Left ventricle myocardium superior (tissue), 1 donor: ENCODE measurements around the gene FRMD4A. TPM values are rescaled to one million over a fixed set of nuclear protein-coding genes. Genes with fewer than 3 reads are reported as not detected.
"Not testable (repeated sequence)": the region's sequence is repeated elsewhere in the genome, so short reads cannot be mapped to it uniquely, and the experiment has no call there.

Source experiments
- ATAC-seq: fragments of 200-7000 bp; cut with Tn5 transposase; one replicate; pipeline ENCODE4 v1.9.1; 2020; ENCODE audit warnings: mild to moderate bottlenecking, moderate library complexity
- DNase-seq: peaks from one replicate; pipeline ENCODE4 v3.0.0-alpha.2; 2020
- intact Hi-C: fragments of 100-400 bp; cut with micrococcal nuclease; formaldehyde crosslinking; loops from one replicate; pipeline ENCODE4 v1.11.0; 2022
- total RNA-seq: library from RNA; stranded (reverse); fragmentation: NEBNext Ultra II Directional; extraction: Animal tissue kit (Norgen Biotek cat#: 25700); gene quantifications from one replicate; pipeline ENCODE4 v1.2.1, GENCODE V29; 2021
- donor health status: DM: no; HTN: yes; CAD: no; lungs with severe emphysema.

Gene FRMD4A
- total RNA-seq, 1 donor from 2014 or later: 43.3 TPM

DNA sequence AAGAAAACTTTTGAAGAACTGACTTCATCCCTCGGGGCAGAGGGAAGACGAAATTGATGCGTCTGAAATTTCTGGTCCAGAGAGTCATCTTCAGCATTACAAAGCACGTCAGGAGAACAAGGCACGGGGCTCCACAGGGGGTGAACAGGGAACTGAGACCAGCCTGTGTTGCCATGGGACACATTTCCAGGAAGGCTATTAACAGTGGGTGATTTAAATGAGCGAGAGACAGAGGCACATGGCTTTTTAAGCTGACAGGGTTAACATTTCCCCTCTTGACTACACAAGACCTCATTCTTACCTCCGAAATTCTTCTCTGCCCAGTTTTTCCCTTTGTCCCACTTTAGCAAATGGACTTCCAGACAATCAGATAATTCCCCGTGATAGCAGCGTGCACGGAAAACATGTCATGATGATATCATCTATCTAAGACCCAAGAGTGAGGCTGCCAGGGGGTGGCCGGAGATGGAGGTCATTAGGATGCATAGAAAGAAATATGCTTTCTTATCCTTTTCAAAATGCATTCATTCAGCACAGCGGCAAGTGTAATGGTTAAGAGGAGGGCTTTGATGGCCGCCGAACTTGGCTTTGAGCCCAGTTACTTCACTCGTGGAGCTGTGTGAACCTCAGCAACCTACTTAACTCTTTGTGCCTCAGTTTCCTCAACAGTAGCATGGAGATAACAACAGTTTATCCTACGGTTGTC, 496.0 kb downstream of the FRMD4A start:
- intact Hi-C loops: no loop called here
- DNase-seq (no peak), ATAC-seq (peak; percentile 13)

DNA sequence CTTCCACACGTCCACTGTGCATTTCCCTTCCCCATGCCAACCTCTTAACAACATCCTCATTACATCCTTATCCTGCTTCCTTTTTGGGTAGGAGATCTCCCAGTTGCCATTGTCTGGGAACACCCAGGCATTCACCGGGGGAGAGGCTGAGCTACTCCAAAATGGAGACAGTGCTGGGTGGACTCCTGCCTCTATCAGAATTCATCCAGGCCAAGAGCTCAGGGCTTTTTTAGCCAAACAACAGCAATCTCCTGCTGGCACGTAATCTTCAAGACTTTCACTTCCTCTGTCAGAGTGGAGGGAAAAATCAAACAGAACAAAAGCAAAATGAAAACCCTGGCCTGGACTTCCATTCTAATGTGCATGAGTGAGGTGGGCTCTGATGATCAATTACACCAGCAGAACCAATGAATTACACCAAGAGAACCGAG, 499.0 kb downstream of the FRMD4A start:
- DNase-seq: no peak
- intact Hi-C loops: no loop called here
- ATAC-seq: peak; percentile 47

DNA sequence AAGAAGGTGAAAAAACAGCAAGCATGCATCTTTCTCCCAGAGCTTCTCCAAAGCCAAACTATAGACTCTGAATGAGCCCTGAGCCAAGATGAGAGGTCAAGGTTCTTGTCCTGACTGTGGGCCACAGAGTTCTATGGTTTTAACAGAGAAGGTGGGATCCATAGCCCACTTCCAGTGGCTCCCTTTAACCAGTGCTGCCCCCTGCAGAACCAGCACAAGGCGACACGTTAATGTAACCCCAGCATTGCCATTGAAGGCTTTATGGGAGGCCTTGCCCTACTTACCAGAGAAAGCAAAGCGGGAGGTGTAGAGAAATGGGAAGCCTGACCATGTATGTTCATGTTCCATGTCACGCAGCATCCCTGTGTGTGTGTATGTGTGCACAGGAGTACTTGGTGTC, 500.3 kb downstream of the FRMD4A start:
- intact Hi-C loops: no loop called here
- ATAC-seq (no peak), DNase-seq (no peak)

DNA sequence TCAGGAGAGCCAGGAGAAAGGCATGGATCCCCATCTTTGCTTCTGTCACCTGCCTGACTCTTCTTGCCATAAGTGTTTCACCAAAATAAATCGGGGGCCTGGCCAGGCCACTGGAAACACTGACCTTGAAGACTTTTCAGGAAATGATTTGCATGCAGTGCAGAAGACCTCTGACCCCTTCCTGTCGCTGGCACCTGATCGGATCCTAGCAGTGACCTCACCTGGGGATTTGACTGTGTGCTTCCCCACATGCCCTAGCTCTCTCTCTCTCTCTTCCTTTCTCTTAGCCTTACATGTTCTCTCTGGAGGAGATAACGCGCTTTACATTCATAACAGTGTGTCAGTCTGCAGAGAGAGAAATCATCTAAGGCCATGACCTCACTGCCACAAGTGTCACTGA, 500.9 kb downstream of the FRMD4A start:
- intact Hi-C loops: no loop called here
- no peak for DNase-seq
- no peak for ATAC-seq

DNA sequence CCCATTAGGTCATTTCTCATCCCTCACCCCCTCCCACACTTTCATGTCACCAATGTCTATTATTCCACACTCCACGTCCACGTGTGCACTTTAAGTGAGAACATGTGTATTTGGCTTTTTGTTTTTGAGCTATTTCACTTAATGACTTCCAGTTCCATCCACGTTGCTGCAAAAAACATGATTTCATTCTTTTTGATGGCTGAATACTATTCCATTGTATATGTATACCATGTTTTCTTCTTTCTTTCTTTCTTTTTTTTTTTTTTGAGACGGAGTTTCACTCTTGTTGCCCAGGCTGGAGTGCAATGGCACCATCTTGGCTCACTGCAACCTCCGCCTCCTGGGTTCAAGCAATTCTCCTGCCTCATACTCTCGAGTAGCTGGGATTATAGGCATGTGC, 502.4 kb downstream of the FRMD4A start:
- intact Hi-C loops, ATAC-seq, DNase-seq: not testable (repeated sequence)

DNA sequence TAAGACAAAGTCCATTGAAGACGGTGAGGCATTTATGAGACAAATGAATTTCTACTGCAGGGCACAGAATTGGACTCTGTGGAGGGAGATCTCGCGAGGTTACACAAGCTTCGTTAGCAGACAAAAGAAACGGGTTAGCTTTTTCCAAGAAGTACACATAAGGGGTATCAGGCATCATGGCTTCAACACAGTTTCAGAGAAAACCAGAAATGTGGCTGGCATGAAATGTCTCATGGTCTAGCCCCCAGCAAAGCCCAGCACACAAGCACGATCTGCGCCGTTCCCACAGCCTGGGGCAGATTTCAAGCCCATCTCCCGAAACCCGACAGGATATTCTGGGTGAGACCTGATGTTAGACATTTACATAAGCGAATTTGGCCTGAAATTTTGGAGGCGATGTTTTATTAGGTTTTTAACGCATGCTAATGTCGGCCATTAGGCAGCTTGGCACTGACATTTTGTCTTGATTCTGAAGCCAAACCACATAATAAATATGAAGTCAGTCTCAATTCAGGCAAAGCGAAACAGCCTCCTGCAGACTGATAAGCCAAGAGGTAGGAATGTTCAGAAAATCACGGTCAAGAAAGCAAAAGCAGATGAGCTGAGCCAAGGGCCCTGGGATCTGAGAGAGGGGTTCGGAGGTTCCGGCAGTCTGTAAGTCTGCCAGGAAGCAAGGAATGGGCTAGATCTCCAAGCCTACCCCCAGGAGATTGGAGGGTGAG, 503.5 kb downstream of the FRMD4A start:
- ATAC-seq: no peak

DNA sequence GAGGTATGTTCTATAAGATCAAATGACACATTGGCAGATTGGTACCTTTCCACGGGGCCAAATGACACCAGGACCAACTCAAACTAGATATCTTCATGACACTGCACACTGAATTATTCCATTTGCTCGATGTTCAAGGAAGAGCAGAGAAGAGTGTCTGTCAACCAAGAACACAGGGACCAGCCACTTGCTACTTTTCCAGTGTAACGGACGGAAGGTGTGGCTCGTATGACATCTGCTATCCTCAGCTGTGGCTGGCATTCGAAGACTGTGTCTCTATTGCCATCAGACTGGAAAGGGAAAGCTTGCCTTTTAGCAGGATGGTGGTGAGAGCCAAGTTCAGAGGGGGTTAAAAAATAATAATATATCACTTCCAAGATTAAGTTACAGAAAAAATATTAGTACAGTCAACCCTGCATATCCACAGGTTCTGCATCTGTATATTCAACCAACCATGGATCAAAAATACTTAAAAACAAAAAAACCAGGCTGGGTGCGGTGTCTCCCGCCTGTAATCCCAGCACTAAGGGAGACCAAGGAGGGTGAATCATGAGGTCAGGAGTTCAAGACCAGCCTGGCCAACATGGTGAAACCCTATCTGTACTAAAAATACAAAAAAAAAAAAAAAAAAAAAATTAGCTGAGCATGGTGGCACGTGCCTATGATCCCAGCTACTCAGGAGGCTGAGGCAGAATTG, 506.9 kb downstream of the FRMD4A start:
- intact Hi-C loops: no loop called here
- ATAC-seq (no peak), DNase-seq (no peak)

More for the DNA sequence above, 503.5 kb downstream of the FRMD4A start:
- intact Hi-C loops: no loop called here
- no peak for DNase-seq

DNA sequence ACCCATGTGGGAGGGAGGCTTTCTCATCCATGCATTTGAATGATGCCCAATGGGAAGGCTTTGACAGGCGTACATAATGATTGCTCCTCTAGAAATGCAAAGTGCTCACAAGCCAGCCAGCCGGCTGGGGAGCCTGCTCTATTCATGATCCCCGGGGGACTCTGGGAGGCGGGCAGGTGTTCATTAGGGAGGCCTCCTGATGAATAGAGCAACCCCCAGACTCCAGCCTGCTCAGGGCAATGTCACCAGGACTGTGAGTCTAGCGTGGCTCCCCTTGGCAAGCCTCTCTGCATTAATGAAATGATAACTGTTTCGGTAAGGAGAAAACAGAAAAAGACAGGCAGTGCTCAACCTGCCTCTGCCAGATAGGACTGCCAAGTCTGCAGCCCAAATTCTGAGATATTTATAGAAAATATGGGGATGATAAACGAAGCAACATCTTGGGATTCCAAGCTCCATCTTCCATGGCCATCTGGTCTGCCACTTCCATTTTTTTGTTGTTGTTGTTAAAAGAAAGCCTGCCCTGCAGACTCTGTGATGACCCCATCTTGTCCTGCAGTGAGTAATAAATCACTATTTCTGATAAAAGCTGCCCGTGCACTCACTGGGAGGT, 507.5 kb downstream of the FRMD4A start:
- ATAC-seq (no peak), DNase-seq (no peak)
- intact Hi-C loops: no loop called here

DNA sequence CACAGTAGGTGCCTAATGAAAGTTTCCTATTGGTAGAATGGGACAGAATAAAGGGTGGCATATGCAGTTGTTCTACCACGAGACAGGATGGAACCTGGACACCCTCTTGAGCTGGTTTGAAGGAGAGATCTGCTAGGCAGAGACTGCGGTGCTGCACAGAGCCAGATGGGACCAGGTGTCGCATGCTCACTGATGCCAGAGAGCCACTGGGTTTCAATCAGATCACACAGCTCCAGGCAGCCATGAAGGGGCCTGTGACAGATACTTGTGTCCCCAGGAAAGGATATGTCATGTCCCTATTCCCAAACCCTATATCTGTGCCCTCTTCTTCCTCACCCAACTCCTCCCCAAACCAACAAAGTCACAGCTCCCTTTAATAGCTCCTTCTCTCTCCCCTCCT, 508.2 kb downstream of the FRMD4A start:
- no peak for ATAC-seq
- intact Hi-C loops: no loop called here
- DNase-seq: no peak

DNA sequence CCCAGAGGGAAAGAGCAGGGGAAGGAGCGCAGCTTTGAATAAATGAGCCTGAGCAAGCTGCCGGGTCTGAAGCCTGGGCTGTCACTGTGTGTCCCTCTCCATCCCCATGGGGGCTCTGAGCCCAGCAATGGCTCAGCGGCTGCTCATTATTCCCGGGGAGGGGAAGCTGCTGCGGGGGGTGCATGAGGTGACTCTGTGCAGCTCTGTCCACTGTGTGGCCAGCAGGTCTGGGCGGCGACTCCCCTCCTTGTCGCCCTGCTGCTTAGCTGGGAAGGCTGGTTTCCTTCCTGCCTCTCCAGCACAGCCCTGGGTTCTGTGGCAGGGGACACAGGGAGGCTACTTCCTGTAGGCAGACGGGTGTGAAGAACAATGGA, 509.8 kb downstream of the FRMD4A start:
- intact Hi-C loops: no loop called here
- DNase-seq (no peak), ATAC-seq (peak; percentile 72)

DNA sequence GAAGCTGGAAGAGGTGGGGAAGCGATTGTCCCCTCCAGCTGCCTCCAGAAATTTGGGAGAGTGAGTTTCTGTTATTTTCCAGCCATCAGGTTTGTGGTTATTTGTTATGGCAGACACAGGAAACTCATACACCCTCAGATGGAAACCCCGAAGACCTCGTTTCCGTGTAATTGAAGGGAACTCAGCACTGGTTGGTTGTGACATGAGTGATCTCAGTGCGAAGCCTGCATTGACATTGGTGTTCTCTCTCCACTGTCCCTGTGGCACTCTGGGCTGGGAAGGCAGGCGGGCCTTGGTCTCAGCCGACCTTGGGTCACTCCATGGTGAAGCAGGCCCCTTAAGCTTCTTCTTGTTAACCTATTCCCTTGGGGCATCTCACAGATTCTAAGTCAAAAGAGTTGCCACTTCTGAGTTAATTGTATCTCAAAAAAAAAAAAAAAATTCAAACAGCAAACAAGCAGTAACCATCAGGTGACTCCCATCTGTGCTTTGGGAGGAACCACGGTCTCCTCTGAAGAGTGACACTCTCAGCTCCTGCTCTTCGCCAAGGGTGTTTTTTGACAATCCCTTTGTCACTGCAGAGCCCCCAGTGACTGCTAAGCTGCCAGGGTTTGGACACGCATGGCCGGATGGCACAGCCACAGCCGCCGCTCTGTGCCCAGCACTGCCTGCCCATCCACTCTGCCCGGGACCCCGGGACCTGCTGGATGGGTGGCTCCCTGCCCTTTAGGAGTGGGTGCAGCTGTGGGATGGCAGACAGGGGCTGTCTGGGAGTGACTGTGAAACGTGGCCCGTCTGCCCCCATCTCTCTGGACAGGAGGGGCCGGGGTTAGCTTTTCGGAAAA, 510.4 kb downstream of the FRMD4A start:
- ATAC-seq (no peak), DNase-seq (no peak)
- intact Hi-C loops: no loop called here

DNA sequence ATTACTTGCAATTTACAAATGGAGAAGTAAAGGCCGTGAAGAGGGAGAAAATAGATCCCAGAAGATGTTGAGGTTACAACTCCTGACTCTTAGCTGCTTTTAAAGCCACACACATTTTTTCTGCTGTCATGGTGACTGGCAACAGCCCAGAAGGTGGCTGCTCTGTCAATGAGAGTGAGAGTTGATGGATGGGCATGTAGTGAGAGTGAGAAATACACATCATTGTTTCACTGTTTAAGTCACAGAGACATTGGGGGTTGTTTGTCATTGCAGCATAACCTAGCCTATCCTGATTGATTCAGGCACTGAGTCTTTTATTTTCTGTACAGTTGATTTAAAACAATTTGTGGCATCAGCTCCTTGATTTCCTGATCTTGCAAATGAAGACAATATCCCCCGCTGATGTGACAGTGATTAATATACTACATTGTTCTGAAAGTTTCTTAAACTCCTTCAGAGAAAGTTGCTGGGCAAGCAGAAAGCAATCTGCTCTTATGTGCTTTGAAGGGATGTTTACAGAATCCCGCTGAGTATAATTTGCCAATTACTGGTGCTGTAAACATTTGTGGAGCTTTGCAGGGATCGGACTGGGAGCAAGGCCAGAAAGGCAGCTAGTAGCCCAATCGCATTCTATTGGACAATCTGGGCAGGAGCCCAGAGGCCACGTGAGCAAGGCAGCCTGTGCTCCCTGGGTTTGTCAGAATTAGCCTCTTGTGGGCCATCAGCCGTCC, 514.4 kb downstream of the FRMD4A start:
- peak; percentile 91 for ATAC-seq
- DNase-seq: peak; percentile 87
- intact Hi-C loops: no loop called here

DNA sequence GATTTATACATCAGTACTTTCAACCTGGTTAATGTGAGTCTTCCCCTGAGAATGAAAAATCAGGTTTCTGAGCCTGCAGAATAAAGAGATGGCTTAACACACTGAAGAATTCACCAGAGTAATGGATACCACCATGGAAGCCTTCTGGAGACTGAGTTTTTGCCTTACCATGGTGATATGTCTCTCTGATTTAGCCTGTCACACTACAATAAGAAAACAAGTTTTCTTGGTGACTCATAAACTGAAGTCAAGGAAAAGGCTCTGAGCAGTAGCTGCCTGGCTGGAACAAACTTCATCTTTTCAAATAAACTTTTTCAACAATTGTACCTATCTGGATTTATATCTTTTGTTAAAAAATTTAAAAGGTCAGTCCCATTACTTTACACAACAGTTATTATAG, 515.0 kb downstream of the FRMD4A start:
- DNase-seq (no peak), ATAC-seq (no peak)
- intact Hi-C loops: no loop called here

DNA sequence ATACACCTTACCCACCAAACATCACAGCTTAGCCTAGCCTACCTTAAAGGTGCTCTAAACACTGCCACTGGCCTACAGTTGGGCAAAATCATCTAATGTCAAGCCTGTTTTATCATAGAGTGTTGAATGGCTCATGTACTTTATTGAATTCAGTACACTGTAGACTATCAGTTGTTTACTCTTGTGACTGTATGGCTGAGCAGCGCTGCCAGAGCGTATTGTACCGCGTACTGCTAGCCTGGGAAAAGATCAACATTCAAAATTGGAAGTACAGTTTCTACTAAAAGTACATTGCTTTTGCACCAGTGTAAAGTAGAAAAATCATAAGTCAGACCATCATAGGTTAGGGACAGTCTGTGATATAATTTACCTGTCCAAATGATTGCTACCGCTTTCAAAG, 517.2 kb downstream of the FRMD4A start:
- ATAC-seq (no peak), DNase-seq (no peak)
- intact Hi-C loops: no loop called here

DNA sequence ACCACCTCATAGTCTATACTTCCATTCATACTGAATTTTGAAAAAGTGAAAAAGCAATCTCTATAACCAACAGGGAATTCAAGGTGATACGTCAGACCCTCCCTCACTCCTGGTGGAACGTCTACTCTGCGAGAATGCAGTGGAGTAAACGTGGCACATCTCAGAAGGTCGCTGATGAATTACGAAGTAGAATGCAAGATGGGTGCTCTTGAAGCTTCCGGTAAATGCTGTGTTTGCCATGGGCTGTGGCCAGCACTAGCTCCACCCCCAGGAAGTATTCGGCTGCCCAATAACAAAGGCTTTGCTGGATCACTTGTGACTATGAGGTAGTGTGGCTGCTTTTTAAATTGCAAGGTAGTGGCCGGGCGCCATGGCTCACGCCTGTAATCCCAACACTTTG, 517.9 kb downstream of the FRMD4A start:
- intact Hi-C loops: no loop called here
- no peak for DNase-seq
- no peak for ATAC-seq

DNA sequence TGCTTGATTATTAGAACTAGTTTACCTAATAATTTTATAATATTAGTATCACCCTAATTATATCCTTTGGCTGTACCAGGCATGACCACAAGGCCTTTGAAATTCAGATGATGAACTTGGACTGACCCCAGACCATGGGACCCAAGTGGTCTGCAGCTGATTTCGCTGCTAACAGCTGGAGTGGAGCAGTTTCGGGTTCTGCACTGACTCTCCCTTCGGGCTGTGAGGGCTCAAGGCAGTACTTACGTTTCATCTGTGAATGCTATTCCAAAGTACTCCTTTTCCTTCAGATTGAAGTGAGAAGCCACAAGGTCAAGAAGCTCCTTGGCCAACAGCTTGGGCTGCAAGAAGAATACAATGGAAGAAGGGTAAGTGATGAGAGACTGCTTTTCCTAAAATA, 520.2 kb downstream of the FRMD4A start:
- DNase-seq (no peak), ATAC-seq (no peak)
- intact Hi-C loops: no loop called here

DNA sequence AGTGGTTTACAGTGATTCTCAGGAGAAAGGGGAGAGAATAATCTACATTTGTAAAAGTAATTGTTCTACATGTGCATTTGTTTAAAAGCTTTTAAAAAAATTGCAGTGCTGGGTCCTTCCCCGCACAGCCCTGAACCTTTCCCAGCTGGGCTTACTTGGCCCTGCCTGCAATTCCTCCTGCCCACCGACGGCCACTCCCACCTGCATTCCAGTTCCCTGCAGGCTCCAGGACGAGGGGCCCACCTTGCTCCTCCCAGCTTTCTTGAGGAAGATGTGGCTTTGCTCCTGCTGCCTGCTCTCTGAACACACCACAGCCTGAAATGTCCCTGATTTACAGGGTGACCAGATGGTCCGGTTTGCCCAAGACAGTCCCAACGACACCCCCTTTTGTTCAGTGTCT, 521.3 kb downstream of the FRMD4A start:
- intact Hi-C loops: no loop called here
- no peak for ATAC-seq
- DNase-seq: no peak

DNA sequence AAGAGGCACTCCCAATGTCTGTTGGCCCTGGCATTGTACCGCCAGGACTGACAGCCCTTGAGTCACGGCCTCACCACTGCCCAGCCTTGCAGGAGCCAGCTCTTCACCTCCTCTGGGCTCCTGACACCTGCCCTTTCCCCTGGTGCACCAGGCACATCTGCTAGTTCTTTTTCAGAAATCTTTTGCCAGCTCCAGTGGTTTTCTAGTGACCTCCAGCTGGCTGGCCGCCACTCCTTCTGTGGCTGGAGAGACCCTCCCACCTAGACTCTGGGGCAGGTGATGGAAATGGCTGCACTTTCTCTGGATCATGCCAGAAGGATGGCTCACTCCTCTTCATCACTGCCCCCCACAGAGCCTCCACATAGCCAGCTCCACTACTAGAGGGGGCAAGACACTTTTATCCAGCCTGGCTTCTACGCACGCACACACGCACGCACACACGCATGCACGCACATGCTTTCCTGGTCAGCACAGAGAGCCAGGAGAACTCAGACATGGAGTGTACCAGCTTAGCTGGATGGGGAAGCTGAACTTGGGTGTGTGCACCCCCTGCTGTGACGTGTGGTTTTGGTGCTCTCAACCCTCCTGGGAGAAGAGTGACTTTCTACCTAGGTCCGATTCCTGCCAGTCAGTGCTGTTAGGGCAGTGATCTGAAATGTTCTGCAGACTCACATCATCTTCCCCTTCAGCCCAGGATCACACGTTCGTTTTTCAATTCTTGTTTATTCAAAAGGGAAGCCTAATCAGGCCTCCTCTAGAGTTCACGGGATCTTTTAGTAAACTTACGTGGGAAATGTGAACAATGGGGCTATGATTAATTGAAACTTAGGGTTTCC, 522.0 kb downstream of the FRMD4A start:
- intact Hi-C loops: no loop called here
- ATAC-seq (no peak), DNase-seq (no peak)
